Stimulated activated memory B cell treated with anti-CD40 and anti-IgM and Interleukin-4, amounts not matched to agents 10 μg/mL and 1 μg/mL and 100 μg/mL, for 72 hours (primary cell): Measurements from ENCODE around the gene ZFYVE1.
"Not testable (repeated sequence)": the region's sequence is repeated elsewhere in the genome, so short reads cannot be mapped to it uniquely, and the experiment has no call there.

Experiments used
- ATAC-seq: fragments of 150-1000 bp; cut with Tn5 transposase; 2 replicates; pipeline ENCODE4 v1.10.0; 2021
- H3K27ac Mint-ChIP-seq: one replicate; pipeline ENCODE4 v1.8.0; 2022; ENCODE audit warnings: mild to moderate bottlenecking, mixed read lengths
- H3K27me3 Mint-ChIP-seq: one replicate; pipeline ENCODE4 v1.8.0; 2022; ENCODE audit warnings: mixed read lengths
- H3K36me3 Mint-ChIP-seq: one replicate; pipeline ENCODE4 v1.8.0; 2022; ENCODE audit warnings: mixed read lengths
- H3K4me1 Mint-ChIP-seq: one replicate; pipeline ENCODE4 v1.8.0; 2022; ENCODE audit warnings: mixed read lengths
- H3K4me3 Mint-ChIP-seq: one replicate; pipeline ENCODE4 v1.8.0; 2022; ENCODE audit warnings: mild to moderate bottlenecking, moderate library complexity, mixed read lengths
- H3K9me3 Mint-ChIP-seq: one replicate; pipeline ENCODE4 v1.8.0; 2022; ENCODE audit warnings: mixed read lengths

Gene ZFYVE1

GRCh38 chr14:73026845-73027542, at the start of gene ZFYVE1:
ZFYVE1 (minus strand) TSS chr14:73027106; CDS start chr14:73024508, 2,598 bp downstream.
- Mint-ChIP-seq H3K36me3 (peaks cover 22% of the 10 kb centered on the region), H3K4me3 (peak within 1 kb of the TSS; percentile 85), H3K27ac (peak within 1 kb of the TSS; percentile 52), H3K27me3 (no peaks in the 10 kb centered on the region), H3K4me1 (peaks cover 43% of the 10 kb centered on the region), H3K9me3 (no peaks in the 10 kb centered on the region)
- ATAC-seq: peak; percentile 100

- H3K4me3 Mint-ChIP-seq: no peak overlapping the region
- ATAC-seq: no peak
- H3K9me3 Mint-ChIP-seq: no peaks in the 10 kb centered on the region
- H3K4me1 Mint-ChIP-seq: peaks cover 11% of the 10 kb centered on the region
- no peaks in the 10 kb centered on the region for H3K27me3 Mint-ChIP-seq
- peaks cover 32% of the 10 kb centered on the region for H3K36me3 Mint-ChIP-seq
- H3K27ac Mint-ChIP-seq: no peak overlapping the region
Measured at GRCh38 chr14:73069585-73069984, 42.7 kb upstream of the ZFYVE1 start.

- peak; percentile 4 for ATAC-seq
- H3K36me3 Mint-ChIP-seq: peaks cover 9% of the 10 kb centered on the region
- no peaks in the 10 kb centered on the region for H3K27me3 Mint-ChIP-seq
- no peak overlapping the region for H3K27ac Mint-ChIP-seq
- H3K4me3 Mint-ChIP-seq: no peak overlapping the region
- H3K4me1 Mint-ChIP-seq: peaks cover 32% of the 10 kb centered on the region
- H3K9me3 Mint-ChIP-seq: no peaks in the 10 kb centered on the region
Measured at GRCh38 chr14:73058922-73059673, 32.2 kb upstream of the ZFYVE1 start.

GRCh38 chr14:73058224-73058921, 31.5 kb upstream of the ZFYVE1 start, which contains the start of gene RBM25:
RBM25 (plus strand) TSS chr14:73058534; CDS start chr14:73071642, 13,108 bp downstream.
- Mint-ChIP-seq H3K36me3 (peaks cover 2% of the 10 kb centered on the region), H3K4me1 (peaks cover 25% of the 10 kb centered on the region), H3K9me3 (no peaks in the 10 kb centered on the region), H3K27ac (no peak within 1 kb of the TSS), H3K27me3 (no peaks in the 10 kb centered on the region), H3K4me3 (no peak within 1 kb of the TSS)
- peak; percentile 99 for ATAC-seq

- Mint-ChIP-seq H3K9me3 (no peaks in the 10 kb centered on the region), H3K4me3 (no peak overlapping the region), H3K27ac (no peak overlapping the region), H3K27me3 (no peaks in the 10 kb centered on the region), H3K36me3 (no peaks in the 10 kb centered on the region), H3K4me1 (peaks cover 21% of the 10 kb centered on the region)
- ATAC-seq: no peak
Measured at GRCh38 chr14:73057944-73058223, 31.0 kb upstream of the ZFYVE1 start.

GRCh38 chr14:73055251-73055650, 28.3 kb upstream of the ZFYVE1 start:
- peaks cover 8% of the 10 kb centered on the region for H3K4me1 Mint-ChIP-seq
- H3K36me3 Mint-ChIP-seq: no peaks in the 10 kb centered on the region
- ATAC-seq: no peak
- H3K9me3 Mint-ChIP-seq: no peaks in the 10 kb centered on the region
- no peak overlapping the region for H3K27ac Mint-ChIP-seq
- no peak overlapping the region for H3K4me3 Mint-ChIP-seq
- no peaks in the 10 kb centered on the region for H3K27me3 Mint-ChIP-seq

GRCh38 chr14:73049428-73049827, 22.5 kb upstream of the ZFYVE1 start:
- H3K27ac Mint-ChIP-seq: no peak overlapping the region
- no peaks in the 10 kb centered on the region for H3K36me3 Mint-ChIP-seq
- H3K4me1 Mint-ChIP-seq: peaks cover 7% of the 10 kb centered on the region
- H3K4me3 Mint-ChIP-seq: no peak overlapping the region
- H3K27me3 Mint-ChIP-seq: no peaks in the 10 kb centered on the region
- no peak for ATAC-seq
- H3K9me3 Mint-ChIP-seq: no peaks in the 10 kb centered on the region

- no peak for ATAC-seq
- Mint-ChIP-seq H3K9me3 (no peaks in the 10 kb centered on the region), H3K27me3 (no peaks in the 10 kb centered on the region), H3K4me3 (no peak overlapping the region), H3K27ac (no peak overlapping the region), H3K36me3 (no peaks in the 10 kb centered on the region), H3K4me1 (peaks cover 7% of the 10 kb centered on the region)
Measured at GRCh38 chr14:73047808-73048207, 20.9 kb upstream of the ZFYVE1 start.

GRCh38 chr14:73036706-73037450, 10.0 kb upstream of the ZFYVE1 start:
- H3K36me3 Mint-ChIP-seq, H3K4me1 Mint-ChIP-seq, H3K9me3 Mint-ChIP-seq, H3K27me3 Mint-ChIP-seq, H3K27ac Mint-ChIP-seq, H3K4me3 Mint-ChIP-seq, ATAC-seq: not testable (repeated sequence)

GRCh38 chr14:73027984-73028383, 1.1 kb upstream of the ZFYVE1 start:
- no peaks in the 10 kb centered on the region for H3K27me3 Mint-ChIP-seq
- H3K36me3 Mint-ChIP-seq: peaks cover 12% of the 10 kb centered on the region
- H3K9me3 Mint-ChIP-seq: no peaks in the 10 kb centered on the region
- peaks cover 33% of the 10 kb centered on the region for H3K4me1 Mint-ChIP-seq
- no peak for ATAC-seq
- no peak overlapping the region for H3K4me3 Mint-ChIP-seq
- no peak overlapping the region for H3K27ac Mint-ChIP-seq

GRCh38 chr14:73027546-73027945, 640 bp upstream of the ZFYVE1 start:
- Mint-ChIP-seq H3K9me3 (no peaks in the 10 kb centered on the region), H3K27ac (peak overlapping the region; percentile 52), H3K36me3 (peaks cover 16% of the 10 kb centered on the region), H3K4me1 (peaks cover 38% of the 10 kb centered on the region), H3K4me3 (peak overlapping the region; percentile 85), H3K27me3 (no peaks in the 10 kb centered on the region)
- ATAC-seq: no peak

- H3K4me3 Mint-ChIP-seq: peak overlapping the region; percentile 82
- H3K27ac Mint-ChIP-seq: peak overlapping the region; percentile 52
- ATAC-seq: peak; percentile 1
- H3K4me1 Mint-ChIP-seq: peaks cover 49% of the 10 kb centered on the region
- H3K36me3 Mint-ChIP-seq: peaks cover 28% of the 10 kb centered on the region
- H3K9me3 Mint-ChIP-seq: no peaks in the 10 kb centered on the region
- no peaks in the 10 kb centered on the region for H3K27me3 Mint-ChIP-seq
Measured at GRCh38 chr14:73026243-73026844, 562 bp downstream of the ZFYVE1 start.

GRCh38 chr14:73025544-73025943, 1.4 kb downstream of the ZFYVE1 start:
- H3K27ac Mint-ChIP-seq: no peak overlapping the region
- H3K4me3 Mint-ChIP-seq: no peak overlapping the region
- no peak for ATAC-seq
- H3K9me3 Mint-ChIP-seq: no peaks in the 10 kb centered on the region
- no peaks in the 10 kb centered on the region for H3K27me3 Mint-ChIP-seq
- peaks cover 28% of the 10 kb centered on the region for H3K36me3 Mint-ChIP-seq
- H3K4me1 Mint-ChIP-seq: peaks cover 49% of the 10 kb centered on the region

GRCh38 chr14:73022051-73022450, 4.9 kb downstream of the ZFYVE1 start:
- Mint-ChIP-seq H3K27ac (no peak overlapping the region), H3K27me3 (no peaks in the 10 kb centered on the region), H3K36me3 (peaks cover 44% of the 10 kb centered on the region), H3K4me1 (peaks cover 59% of the 10 kb centered on the region), H3K9me3 (no peaks in the 10 kb centered on the region), H3K4me3 (no peak overlapping the region)
- ATAC-seq: no peak

- H3K4me3 Mint-ChIP-seq, H3K27me3 Mint-ChIP-seq, H3K9me3 Mint-ChIP-seq, ATAC-seq, H3K27ac Mint-ChIP-seq: not testable (repeated sequence)
- Mint-ChIP-seq H3K36me3 (peaks cover 52% of the 10 kb centered on the region), H3K4me1 (peaks cover 40% of the 10 kb centered on the region)
Measured at GRCh38 chr14:73016011-73016410, 10.9 kb downstream of the ZFYVE1 start.
